Right lobe of liver (tissue), 6 donors: ENCODE results near the gene SGK2. TPM values are rescaled to one million over a fixed set of nuclear protein-coding genes. Genes with fewer than 3 reads are reported as not detected.

ENCODE experiments used
- ATAC-seq, 4 donors: fragments of 200-7000 bp; cut with Tn5 transposase; one replicate each; pipeline ENCODE4 v1.9.1; 2020; ENCODE audit warnings: mild to moderate bottlenecking in 4 of 4, moderate library complexity in 4 of 4
- DNase-seq, 3 donors: peaks; one replicate each; pipeline ENCODE4 v3.0.0-alpha.2; 2020
- H3K27ac ChIP-seq, 3 donors: fragments of 200-600 bp; one replicate each; pipeline ENCODE4 v1.8.0; 2022
- H3K27me3 ChIP-seq, 2 donors: fragments of 200-600 bp; one replicate each; pipeline ENCODE4 v1.8.0; 2022
- H3K36me3 ChIP-seq, 4 donors: fragments of 200-600 bp; sonication (generic) in 1 of 4; one replicate each; pipeline versions ENCODE4 v1.5.1 to v1.8.0; 2017 to 2022; ENCODE audit warnings: control low read depth in 1 of 4
- H3K4me1 ChIP-seq, 4 donors: fragments of 200-600 bp; sonication (generic) in 1 of 4; one replicate each; pipeline versions ENCODE4 v1.5.1 to v1.8.0; 2017 to 2022; ENCODE audit warnings: control low read depth in 1 of 4
- H3K4me3 ChIP-seq, 3 donors: fragments of 200-600 bp; one replicate each; pipeline ENCODE4 v1.8.0; 2022
- H3K9me3 ChIP-seq, 4 donors: fragments of 200-600 bp; sonication (generic) in 1 of 4; one replicate each; pipeline versions ENCODE4 v1.5.1 to v1.8.0; 2017 to 2022; ENCODE audit warnings: control low read depth in 1 of 4
- POLR2A ChIP-seq: fragments of 450-650 bp; IDR thresholded peaks from one replicate; pipeline ENCODE4 v1.6.1; 2017; ENCODE audit warnings: antibody characterized with exemption, mild to moderate bottlenecking
- WGBS: methylation state at CpG from one replicate; pipeline ENCODE4 v1.1.6; 2018; ENCODE audit warnings: low coverage, low lambda C conversion rate; ENCODE audit not compliant: insufficient coverage; ENCODE audit errors: missing lambda C conversion rate; 5-methylcytosine and 5-hydroxymethylcytosine counted together
- intact Hi-C, 2 donors: fragments of 100-400 bp; cut with DNase I; formaldehyde crosslinking; loops; one replicate each; pipeline versions ENCODE4 v1.11.2 to v1.14.1; 2022
- total RNA-seq, 6 experiments: library from RNA; depleted of rRNA in 2 of 6; stranded (reverse); fragments of >200 nt in 2 of 6; fragmentation: NEBNext Ultra II Directional in 3 of 6; extraction: Animal tissue kit (Norgen Biotek cat#: 25700) in 3 of 6; gene quantifications; one replicate each; pipeline versions ENCODE4 v1.1.0 to v1.2.4, GENCODE V29; 2016 to 2023
- TF ChIP-seq, protein P1 (sequence below), 4 donors: fragments of 200-600 bp in 3 of 4; fragments of 450-650 bp in 1 of 4; IDR thresholded peaks; one replicate each; pipeline versions ENCODE4 v1.5.1 to v1.8.0; 2016 to 2022; ENCODE audit warnings: antibody characterized with exemption in 4 of 4, mild to moderate bottlenecking in 2 of 4
- donor health status: DM: no; HTN: yes; CAD: no.
- donor health status: DM: no; HTN: no; CAD: no.
- donor health status: DM: no; HTN: no; CAD: no.
- donor health status: DM: no; HTN: yes; CAD: no.
- donor health status: DM: no; HTN: yes; CAD: no.

SGK2 gene
- total RNA-seq, 6 experiments from 2014 or later, result 47.3 to 80.2 (median 66.9) TPM

DNA sequence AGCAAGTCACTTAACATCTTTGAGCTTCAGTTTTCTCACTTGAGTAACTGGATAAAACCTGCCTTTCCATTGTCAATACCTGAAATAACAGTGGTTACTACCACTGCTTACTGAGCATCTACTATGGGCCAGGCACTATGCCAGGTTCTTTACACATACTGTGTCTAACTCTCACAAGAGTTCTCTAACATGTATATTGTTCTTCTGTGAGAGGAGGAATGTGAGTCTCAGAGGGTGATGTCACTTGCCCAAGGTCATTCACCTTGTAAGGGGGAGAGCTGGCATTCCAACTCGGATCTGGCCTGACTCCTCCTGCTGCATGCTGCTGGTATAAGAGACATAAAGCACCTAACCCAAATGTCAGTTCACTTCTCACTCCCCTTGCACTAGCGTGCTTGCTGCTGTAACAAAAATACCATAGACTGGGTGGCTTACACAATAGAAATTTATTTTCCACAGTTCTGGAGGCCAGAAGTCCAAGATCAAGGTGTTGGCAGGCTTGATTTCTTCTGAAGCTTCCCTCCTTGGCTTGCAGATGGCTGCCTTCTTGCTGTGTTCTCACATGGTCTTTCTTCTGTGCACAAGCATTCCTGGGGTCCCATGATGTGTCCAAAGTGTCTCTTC is 21.9 kb upstream of the SGK2 start:
- Histone ChIP-seq H3K4me3 (no peak overlapping the region), H3K4me1 (peaks cover 0 to 16% (median 7%) of the 10 kb centered on the region in 4 donors), H3K27me3 (no peaks in the 10 kb centered on the region), H3K9me3 (no peaks in the 10 kb centered on the region), H3K27ac (no peak overlapping the region), H3K36me3 (no peaks in the 10 kb centered on the region)
- WGBS, result no CpG with 5 or more reads among the region's 2 CpGs
- TF ChIP-seq, protein P1, sequence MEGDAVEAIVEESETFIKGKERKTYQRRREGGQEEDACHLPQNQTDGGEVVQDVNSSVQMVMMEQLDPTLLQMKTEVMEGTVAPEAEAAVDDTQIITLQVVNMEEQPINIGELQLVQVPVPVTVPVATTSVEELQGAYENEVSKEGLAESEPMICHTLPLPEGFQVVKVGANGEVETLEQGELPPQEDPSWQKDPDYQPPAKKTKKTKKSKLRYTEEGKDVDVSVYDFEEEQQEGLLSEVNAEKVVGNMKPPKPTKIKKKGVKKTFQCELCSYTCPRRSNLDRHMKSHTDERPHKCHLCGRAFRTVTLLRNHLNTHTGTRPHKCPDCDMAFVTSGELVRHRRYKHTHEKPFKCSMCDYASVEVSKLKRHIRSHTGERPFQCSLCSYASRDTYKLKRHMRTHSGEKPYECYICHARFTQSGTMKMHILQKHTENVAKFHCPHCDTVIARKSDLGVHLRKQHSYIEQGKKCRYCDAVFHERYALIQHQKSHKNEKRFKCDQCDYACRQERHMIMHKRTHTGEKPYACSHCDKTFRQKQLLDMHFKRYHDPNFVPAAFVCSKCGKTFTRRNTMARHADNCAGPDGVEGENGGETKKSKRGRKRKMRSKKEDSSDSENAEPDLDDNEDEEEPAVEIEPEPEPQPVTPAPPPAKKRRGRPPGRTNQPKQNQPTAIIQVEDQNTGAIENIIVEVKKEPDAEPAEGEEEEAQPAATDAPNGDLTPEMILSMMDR (IDR thresholded peaks at IDR 0.05), result no peak
- no peak for TF ChIP-seq POLR2A
- ATAC-seq (no peak), DNase-seq (no peak)
- intact Hi-C loops, result loop anchor here (10.0 kb wide), 2 partner anchors 148 to 158 kb away; no protein-coding TSS in a partner anchor

DNA sequence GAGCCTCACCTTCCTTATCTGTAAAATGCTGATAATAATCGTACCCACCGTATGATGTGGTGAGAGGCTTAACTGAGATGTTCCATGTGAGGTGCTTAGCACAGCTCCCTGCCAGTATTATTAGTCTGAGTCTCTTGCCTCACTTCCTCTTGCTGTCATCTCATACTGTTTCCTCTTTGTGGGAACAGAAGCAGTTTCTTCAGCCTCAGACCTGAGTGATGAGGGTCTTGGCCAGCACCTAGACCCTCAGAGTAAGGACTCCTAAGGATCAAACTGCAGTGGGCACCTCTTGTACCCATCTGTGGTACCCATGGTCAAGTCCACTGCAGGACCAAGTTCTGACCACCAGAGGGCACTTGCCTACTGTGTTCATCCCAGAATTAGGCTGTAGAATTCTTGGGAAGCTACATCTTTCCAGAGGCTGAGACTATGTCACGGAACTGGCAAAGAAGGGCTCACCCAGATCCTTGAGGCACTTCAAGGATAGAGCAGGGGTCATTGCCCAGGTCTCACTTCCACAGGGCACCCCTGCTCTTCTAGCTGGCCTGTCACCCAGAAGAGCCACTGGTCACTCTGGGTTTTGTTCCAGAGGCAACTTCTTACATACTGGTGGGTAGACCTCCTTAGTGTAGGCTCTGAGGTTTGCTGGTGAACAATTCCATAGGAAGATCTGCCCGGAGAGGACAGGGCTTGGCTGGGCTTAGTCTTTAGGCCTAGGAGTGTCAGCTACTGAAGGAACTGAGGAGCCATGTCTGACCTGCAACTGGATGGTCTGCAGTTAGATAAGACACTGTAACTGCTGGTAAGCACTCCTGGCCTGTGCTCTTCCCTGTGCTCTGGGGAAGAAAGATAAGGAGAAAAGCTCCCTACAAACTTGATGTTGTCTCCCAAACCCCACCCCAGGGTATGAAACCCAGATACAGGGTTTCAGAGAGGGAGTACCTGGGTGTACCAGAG is 20.6 kb upstream of the SGK2 start:
- intact Hi-C loops, result loop anchor here (10.0 kb wide), 2 partner anchors 147 to 157 kb away; no protein-coding TSS in a partner anchor
- WGBS, result 15% methylated on average over 3 of the region's 4 CpGs
- Histone ChIP-seq H3K36me3 (no peaks in the 10 kb centered on the region), H3K4me3 (no peak overlapping the region), H3K27ac (no peak overlapping the region), H3K4me1 (peaks cover 0 to 16% (median 7%) of the 10 kb centered on the region in 4 donors), H3K9me3 (no peaks in the 10 kb centered on the region), H3K27me3 (no peaks in the 10 kb centered on the region)
- peak; percentile 76 to 82 (median 78) for ATAC-seq
- DNase-seq, result peak in 2 of 3 donors; percentile 70
- no peak for TF ChIP-seq POLR2A
- TF ChIP-seq, protein P1 (IDR thresholded peaks at IDR 0.05), result peak; percentile 91 to 94 (median 92)

DNA sequence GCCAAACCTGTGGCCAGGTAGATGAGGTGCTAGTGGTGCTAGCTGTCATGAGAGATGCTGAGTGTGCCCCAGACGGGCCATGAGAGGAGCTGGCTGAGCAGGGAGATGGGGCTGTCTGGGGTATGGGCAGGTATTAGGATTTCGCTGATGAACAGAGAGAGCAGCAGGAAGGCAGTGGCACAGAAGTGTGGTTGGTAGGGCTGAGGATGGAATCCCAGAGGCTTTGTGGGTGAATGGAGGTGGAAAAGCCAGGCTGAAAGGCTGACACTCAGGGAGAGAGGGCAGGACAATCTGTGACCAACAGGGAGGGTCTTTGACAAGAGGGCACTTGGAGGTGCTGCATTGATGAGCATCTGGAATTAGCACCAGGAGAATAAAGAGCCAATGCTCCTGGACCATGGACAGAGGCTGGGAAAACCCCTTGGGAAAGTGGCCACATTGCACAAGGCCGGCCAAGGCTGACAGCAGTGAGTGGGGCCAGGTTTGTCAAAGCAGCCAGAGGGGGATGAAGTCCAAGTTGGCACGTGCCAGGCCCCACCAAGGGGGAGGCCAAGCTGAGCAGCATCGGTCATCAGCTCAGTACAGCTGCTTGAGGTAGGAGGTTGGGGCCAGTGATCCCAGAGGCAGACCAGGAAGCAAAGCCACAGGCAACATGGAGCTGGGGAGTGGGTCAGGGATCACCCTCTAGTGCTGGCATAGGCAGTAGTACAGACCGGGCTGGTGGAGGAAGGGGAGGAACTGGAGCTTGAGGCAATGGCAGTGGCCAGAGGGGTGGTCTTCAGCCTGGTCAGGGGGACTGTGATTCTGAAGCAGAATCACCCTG is 19.7 kb upstream of the SGK2 start:
- H3K4me3 ChIP-seq, result no peak overlapping the region
- intact Hi-C loops, result loop anchor here (10.0 kb wide), 2 partner anchors 146 to 156 kb away; no protein-coding TSS in a partner anchor
- 60% methylated on average over 2 of the region's 6 CpGs for WGBS
- peak; percentile 76 to 83 (median 81) for DNase-seq
- H3K36me3 ChIP-seq, result no peaks in the 10 kb centered on the region
- H3K27me3 ChIP-seq, result no peaks in the 10 kb centered on the region
- TF ChIP-seq, protein P1 (IDR thresholded peaks at IDR 0.05), result no peak
- no peak for TF ChIP-seq POLR2A
- H3K9me3 ChIP-seq, result no peaks in the 10 kb centered on the region
- peak; percentile 72 to 91 (median 89) for ATAC-seq
- no peak overlapping the region for H3K27ac ChIP-seq
- peaks cover 0 to 16% (median 7%) of the 10 kb centered on the region in 4 donors for H3K4me1 ChIP-seq
